GM21526 (cell line): ENCODE data around the gene TTLL10.
A peak's percentile ranks its signal among the peaks of the same experiment; 100 is the strongest.

Source experiments
- ATAC-seq: cut with Tn5 transposase; IDR thresholded peaks from one replicate; pipeline ENCODE4 v1.9.1; 2021; ENCODE audit warnings: moderate library complexity; ENCODE audit not compliant: unreplicated experiment, low FRiP score

Gene TTLL10

DNA sequence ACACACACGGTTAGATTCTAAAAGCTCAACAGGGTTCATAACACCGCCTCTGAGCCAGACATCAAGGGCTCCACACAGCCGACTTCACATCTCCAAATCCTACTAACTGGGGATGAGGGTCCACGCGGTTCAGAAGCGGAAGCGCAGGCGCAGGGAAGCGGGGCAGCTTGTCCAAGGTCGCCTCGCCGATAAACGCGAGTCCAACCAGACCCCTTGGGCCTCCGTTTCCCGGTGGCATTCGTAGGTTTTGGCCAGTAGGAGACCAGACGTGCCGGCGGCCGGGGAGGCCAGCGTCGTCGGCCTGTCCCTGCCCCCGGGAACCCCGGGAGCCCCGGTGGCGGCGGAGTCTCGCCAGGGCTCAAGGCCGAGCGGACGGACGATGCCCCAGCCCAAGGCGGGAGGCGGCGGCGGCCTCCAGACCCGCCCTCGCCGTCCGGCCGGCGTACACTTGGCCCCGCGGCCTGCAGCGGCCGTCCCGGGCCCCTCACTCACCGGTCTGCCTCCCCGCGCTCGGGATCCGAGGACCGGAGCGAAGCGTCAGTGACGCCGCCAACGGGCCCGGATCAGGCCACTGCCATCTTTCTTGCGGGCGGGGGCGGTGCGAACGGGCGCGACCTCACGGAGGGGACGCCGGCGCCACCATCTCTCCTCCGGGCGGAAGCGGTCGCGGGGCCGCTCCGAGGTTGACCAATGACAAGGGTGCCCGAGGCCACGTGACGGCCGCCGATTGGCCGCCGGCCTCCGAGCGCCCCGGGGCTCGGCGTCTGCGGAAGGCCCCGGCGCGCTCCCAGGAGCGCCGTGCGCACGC lies 57.9 kb downstream of the TTLL10 start, which contains the start of gene SDF4:
Gene SDF4 (minus strand): TSS at position 602 of the 808 bp plus-strand sequence. CDS start 3,229 bp downstream, outside the sequence.
- ATAC-seq, result peak; percentile 77

- ATAC-seq, result peak; percentile 11
These were observed 58.6 kb downstream of the TTLL10 start, which contains the start of gene B3GALT6 for GRCh38 chr1:1232208-1232795. Gene B3GALT6 (plus strand): TSS chr1:1232237. CDS start chr1:1232279, 42 bp downstream.

DNA sequence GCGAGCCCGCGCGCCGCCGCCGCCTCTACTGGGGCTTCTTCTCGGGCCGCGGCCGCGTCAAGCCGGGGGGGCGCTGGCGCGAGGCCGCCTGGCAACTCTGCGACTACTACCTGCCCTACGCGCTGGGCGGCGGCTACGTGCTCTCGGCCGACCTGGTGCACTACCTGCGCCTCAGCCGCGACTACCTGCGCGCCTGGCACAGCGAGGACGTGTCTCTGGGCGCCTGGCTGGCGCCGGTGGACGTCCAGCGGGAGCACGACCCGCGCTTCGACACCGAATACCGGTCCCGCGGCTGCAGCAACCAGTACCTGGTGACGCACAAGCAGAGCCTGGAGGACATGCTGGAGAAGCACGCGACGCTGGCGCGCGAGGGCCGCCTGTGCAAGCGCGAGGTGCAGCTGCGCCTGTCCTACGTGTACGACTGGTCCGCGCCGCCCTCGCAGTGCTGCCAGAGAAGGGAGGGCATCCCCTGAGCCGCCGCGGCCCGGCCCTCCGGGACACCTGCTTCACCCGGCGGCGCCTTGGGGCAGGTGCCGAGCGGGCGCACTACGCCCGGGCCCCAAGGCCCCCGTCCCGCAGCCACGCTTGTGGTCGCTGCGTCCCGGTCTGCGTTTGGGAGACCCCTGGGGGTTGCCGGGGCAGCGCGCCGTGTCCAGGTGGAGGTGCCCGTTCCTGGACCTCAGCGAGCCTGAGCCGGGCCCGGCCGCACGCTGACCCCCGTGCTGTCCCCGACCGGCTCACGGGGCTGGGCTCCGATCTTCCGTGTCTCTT lies 59.3 kb downstream of the TTLL10 start:
- no peak for ATAC-seq

GRCh38 chr1:1233567-1233892 lies 59.9 kb downstream of the TTLL10 start:
- ATAC-seq, result no peak

DNA sequence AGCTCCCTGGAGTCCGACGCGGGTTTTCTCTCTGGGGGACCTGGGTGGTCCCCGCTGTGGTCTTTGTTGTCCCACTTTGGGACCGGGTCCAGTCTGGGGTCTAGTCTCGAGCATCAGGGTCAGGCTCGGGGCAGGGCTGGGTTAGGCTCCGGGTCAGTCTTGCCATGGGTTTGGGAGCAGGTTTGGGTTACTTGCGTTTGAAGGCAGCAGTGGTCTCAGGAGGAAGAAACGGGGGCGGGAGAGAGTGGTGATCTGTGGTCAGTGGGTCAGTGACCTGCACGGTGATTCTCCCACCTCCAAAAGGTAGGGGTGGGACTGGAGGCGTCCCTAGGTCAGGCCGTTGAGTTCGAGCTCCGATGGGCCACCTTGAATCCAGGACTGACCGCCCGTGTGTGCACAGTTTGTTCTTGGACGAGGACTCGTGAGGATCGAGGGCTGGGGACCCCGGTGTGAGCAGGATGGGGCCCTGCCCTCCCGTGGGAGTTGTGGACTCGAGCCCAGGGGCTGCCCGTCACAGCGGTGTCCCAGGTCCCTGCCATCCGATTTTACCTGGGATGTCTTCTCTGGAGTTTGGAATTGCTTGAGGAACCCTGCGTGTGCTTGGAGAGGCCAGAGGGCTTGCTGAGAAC lies 60.6 kb downstream of the TTLL10 start:
- ATAC-seq, result no peak

DNA sequence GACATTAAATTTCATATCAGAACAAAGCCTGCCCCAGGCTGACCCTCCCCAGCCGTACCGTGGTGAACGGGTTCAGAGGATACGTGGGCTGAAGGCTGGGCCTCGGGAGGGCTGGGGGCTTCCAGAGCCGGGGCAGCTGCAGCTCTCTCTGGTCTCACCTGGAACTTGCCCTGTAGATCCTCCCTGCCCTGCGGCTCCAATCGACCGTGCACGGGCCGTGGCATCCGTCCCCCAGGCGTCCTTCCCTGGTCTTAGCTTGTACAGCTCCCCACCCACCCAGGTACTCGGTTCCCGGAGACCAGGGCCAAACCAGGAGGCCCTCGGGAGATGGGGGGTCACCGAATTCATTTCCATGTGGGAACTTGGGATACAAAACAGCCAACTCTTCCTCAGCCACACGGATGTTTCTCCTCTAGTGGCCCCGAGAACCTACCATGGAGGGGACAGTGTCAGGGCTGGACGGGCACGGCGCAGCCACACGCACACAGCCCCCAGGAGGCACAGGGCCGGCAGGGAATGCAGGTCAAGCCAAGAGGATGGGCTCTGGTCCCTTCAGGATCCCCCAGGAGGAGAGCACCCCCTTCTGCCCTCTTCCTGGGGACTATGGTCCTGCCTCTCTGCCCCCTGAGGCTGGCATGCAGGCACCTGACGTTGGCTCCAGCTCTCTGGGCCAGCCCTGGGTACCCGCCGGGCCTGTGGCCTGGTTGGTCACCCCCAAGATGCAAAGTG lies 61.5 kb downstream of the TTLL10 start:
- ATAC-seq, result no peak

- ATAC-seq, result no peak
These were observed 62.6 kb downstream of the TTLL10 start for GRCh38 chr1:1236176-1236763.

GRCh38 chr1:1236945-1237873 lies 63.5 kb downstream of the TTLL10 start:
- ATAC-seq, result no peak

- no peak for ATAC-seq
These were observed 64.4 kb downstream of the TTLL10 start for GRCh38 chr1:1237874-1238701.

DNA sequence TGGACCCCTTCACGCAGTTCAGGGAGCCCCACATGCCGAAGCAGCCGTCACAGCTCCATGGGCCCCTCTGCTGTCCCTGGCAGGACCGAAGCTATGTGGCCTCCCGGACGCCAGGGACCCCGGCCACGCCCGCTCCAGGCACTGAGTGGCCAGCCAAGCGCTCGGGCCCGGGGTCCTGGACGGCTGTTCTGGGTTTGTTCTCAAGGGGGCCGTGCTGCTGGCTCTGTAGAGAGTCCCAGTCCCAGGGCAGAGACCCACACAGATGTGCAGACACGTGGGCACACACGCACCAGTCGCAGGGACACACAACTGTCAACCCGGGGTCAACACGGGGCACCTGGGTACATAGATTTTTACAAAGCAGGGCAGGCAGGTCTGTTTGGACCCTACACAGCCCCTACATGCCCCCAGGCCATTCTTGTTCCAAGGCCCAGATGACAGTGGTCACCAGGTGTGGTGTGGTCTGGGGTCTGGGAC lies 65.1 kb downstream of the TTLL10 start:
- ATAC-seq, result no peak

GRCh38 chr1:1239227-1239613 lies 65.5 kb downstream of the TTLL10 start:
- ATAC-seq, result no peak

DNA sequence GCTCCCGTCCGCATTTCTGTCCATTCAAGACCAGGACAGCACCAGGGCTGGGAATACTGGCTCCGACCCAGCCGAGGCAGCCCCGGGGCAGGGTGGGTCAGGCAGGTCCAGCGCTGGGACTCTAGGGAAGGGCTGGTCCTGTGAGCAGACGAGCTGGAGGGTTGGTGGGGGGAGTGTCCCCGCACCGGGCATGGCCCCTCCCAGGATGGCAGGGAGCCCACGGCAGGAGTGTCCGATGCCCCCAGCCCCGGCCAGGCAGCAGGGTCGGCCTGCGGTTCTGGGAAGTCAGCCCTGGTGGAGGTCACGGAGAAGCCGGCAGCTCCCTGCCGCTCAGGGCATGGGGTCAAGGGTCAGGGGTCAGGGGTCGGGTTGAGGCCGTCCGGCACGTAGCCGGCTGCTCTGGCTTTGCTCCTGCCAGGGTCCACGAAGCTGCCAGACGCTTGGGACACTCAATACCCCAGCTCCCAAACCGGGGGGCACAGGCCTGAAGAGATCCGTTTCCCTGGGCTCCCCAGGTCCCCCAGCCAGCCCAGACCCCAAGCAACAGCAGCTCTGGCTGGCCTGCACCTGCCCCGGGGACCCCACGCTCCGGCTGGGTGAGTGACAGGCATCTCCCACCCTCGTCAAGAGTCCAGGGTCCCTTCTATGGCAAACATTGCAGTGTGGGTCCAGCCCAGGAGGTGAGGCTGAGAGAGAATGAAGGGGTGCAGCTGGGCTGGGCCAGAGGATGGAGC lies 66.1 kb downstream of the TTLL10 start:
- no peak for ATAC-seq

DNA sequence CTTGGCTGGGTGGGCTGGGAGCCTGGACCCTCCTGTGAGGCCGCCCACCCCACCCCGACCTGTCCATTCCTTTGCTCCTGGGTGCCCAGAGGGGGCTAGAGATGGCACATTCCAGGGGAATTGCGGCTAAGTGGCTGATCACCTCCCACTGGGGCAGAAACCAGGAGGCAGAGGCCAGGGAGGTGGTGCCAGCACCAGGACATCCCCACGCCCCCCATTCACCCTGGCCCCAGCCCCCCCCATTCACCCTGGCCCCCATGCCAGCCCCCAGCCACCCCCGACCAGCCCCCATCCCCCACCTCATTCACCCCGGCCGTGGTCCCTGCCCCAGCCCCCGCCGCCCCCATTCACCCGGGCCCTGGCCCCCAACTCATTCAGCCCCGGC lies 66.7 kb downstream of the TTLL10 start:
- no peak for ATAC-seq

DNA sequence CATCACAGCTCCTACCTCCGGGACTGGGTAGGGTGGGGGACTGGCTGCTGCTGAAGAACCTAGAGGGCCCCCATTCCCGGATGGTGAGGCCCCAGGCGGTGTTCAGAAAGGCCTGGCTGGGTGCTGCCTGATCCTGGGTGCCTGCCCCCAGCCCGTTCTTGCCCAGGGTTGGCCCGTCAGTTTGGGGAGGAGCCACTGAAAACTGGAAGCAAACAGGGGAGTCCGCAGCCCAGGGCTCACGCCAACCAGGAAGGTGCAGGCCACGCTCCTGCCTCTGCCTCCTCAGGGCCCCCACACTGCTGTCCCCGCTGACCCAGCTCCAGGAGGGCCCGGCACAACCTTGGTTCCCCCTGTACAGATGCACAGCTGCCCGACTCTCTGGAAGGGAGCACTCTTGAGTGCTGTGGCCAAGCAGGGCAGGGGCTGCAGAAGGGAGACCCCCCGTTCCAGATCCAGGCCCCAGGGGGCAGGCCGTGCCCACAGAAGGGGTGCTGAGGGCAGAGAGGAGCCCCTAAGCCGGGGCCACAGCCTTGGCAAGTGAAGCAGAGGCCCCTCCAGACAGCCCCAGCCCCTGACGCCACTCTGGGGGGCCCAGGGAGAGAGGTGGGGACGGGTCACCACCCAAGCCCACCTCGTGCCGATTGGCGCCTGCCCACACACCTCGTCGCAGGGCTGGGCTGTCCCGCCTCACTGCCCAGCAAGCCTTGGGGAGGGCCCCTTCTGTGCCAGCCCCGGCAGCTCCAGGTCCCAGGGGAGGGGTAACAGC lies 67.3 kb downstream of the TTLL10 start:
- ATAC-seq, result no peak

GRCh38 chr1:1241588-1242219 lies 68.0 kb downstream of the TTLL10 start:
- no peak for ATAC-seq
